Stimulated activated CD8-positive, alpha-beta memory T cell treated with anti-CD3 and anti-CD28 coated beads, Interleukin-12 subunit alpha, Interleukin-12 subunit beta, amount 100 ng/mL, for 24 hours (primary cell): Measurements from ENCODE around the gene CYB5R2.

Experiments
- DNase-seq: peaks from one replicate; pipeline ENCODE4 v3.0.0-alpha.2; 2020; ENCODE audit errors: extremely low read depth

CYB5R2 gene

GRCh38 chr11:7638710-7639642, 34.3 kb downstream of the CYB5R2 start:
- no peak for DNase-seq

GRCh38 chr11:7637447-7638157, 35.7 kb downstream of the CYB5R2 start:
- DNase-seq, result no peak

- no peak for DNase-seq
These were observed 37.0 kb downstream of the CYB5R2 start for GRCh38 chr11:7636350-7636749.

GRCh38 chr11:7635708-7636107, 37.6 kb downstream of the CYB5R2 start:
- DNase-seq, result no peak

- no peak for DNase-seq
These were observed 38.2 kb downstream of the CYB5R2 start for GRCh38 chr11:7635137-7635536.

GRCh38 chr11:7632211-7632610, 41.1 kb downstream of the CYB5R2 start:
- DNase-seq, result no peak

GRCh38 chr11:7630002-7630401, 43.3 kb downstream of the CYB5R2 start:
- no peak for DNase-seq

- no peak for DNase-seq
These were observed 44.6 kb downstream of the CYB5R2 start for GRCh38 chr11:7628660-7629059.

- DNase-seq, result no peak
These were observed 50.6 kb downstream of the CYB5R2 start for GRCh38 chr11:7622721-7623120.

- no peak for DNase-seq
These were observed 51.7 kb downstream of the CYB5R2 start for GRCh38 chr11:7621554-7621953.

GRCh38 chr11:7621090-7621489, 52.2 kb downstream of the CYB5R2 start:
- no peak for DNase-seq

- DNase-seq, result no peak
These were observed 54.0 kb downstream of the CYB5R2 start for GRCh38 chr11:7619322-7619721.

GRCh38 chr11:7617032-7617431, 56.3 kb downstream of the CYB5R2 start:
- DNase-seq, result no peak
